Caki2 (cell line): ENCODE results near the gene SUFU. TPM values are rescaled to one million over a fixed set of nuclear protein-coding genes. Genes with fewer than 3 reads are reported as not detected.
A peak's percentile ranks its signal among the peaks of the same experiment; 100 is the strongest.
"Not testable (repeated sequence)": the region's sequence is repeated elsewhere in the genome, so short reads cannot be mapped to it uniquely, and the experiment has no call there.

ENCODE experiments used
- DNase-seq: peaks from one replicate; pipeline ENCODE4 v3.0.0-alpha.2; 2015; ENCODE audit warnings: low read depth
- in situ Hi-C: cut with HindIII; loops from 2 replicates; pipeline ENCODE4 v1.10.0; 2016; ENCODE audit warnings: low sequenced_read_pairs, low pct_unique_long_range_greater_than_20kb, mixed read lengths
- total RNA-seq: library from RNA; depleted of rRNA; stranded (reverse); fragments of >200 nt; shearing (Covaris generic); gene quantifications from 2 replicates; pipeline ENCODE4 v1.2.3, GENCODE V29; 2014; ENCODE audit warnings: low replicate concordance

SUFU gene
- total RNA-seq, 1 experiment from 2014 or later, result 2.9 TPM

DNA sequence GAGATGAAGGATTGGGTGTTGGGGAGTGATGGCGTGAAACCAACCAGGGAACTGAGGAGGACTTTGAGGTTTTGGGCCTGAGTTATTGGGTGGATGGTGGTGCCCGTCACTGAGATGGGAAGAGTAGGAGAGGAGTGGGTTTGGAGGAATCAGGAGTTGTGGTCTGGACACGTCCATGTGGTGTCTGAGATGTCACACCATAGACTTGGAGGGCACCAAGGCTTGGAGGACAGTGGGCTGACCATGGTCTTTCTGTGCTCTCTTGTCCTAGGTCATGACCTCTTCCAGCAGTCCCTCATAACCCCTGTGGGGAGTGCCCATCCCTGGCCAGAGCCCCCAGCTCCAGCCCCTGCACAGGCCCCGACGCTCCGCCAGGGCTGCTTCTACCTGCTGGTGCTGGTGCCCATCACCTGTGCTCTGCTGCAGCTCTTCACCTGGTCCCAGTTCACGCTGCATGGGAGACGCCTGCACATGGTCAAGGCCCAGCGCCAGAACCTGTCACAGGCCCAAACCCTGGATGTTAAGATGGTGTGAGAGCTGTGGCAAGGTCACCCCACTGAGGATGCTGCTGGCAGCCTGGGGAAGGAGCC, 28.2 kb upstream of the SUFU start:
- in situ Hi-C loops, result no loop called here
- no peak for DNase-seq

DNA sequence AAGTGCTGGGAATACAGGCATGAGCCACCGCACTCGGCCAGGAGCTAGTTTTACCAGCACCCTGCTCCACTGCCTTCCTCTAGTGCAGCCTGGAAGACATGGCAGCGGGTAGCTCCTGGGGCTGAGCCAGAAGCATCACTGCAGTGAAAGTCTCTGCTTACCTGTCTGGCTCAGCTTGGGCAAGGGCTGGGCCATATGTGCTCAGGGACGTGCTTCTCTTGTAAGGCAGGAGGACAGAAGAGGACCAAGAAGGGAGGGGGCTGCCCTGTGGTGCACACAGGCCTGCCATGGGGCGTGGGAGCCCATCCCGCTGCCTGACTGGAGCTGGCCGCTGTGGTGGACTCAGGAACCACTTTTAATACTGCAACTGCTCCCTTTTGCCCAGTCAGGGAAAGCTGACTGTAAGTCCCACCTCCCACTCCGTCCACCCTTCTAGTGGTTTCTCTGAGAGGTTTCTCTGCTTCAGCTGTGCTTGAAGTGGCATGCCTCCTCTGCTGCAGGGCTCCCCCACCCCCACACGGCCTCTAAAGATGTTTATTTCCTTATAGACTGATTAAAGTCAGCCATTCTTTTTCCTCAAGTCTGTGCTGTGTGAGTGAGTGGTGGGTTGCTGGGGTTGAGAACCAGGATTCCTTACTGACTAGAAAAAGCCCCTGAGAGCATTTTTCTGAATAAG, 27.2 kb upstream of the SUFU start:
- DNase-seq, result no peak
- in situ Hi-C loops, result no loop called here

- in situ Hi-C loops, result no loop called here
- DNase-seq, result no peak
Observed at GRCh38 chr10:102479651-102480050, 24.1 kb upstream of the SUFU start.

DNA sequence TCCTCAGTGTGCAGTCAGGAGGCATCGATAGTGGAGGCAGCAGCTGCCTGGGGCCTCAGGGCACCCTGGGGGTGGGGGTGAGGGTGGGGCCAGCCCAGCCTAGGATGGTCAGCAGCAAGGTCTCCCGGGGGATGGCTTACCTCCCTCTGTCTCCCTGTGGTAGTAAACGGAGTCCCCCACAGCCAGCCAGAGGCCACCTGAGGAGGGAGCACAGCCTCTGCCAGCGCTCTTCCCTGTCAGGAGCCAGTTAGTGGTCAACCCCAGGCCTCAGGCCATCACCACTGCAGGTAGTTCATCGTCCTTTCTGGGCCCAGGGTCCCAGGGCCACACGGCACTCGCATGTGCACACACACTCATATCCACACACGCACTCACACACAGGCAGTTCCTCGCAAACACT, 23.4 kb upstream of the SUFU start:
- no peak for DNase-seq
- in situ Hi-C loops, result no loop called here

- DNase-seq, result no peak
- in situ Hi-C loops, result no loop called here
Observed at GRCh38 chr10:102484021-102484420, 19.8 kb upstream of the SUFU start.

- in situ Hi-C loops, result no loop called here
- no peak for DNase-seq
Observed at GRCh38 chr10:102485093-102485784, 18.5 kb upstream of the SUFU start.

DNA sequence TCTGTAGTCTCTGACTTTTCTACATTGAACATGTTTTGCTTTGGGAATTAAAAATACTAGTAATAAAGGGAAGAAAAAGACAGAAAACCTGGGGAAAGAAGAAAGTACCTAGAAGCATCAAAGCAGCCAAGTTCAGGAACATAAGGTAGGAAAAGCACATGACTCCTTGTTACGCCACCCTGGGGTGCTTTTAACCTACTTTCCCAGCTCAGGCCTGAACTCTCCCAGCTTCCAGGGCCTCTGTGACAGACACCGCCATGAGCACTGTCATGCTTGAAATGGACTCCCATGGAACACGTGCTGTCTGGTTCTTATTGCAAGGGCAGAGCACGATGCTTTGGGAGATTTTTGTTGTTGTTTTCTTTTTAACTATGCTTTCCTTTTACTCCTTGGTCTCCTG, 12.6 kb upstream of the SUFU start:
- DNase-seq, result no peak
- in situ Hi-C loops, result no loop called here

DNA sequence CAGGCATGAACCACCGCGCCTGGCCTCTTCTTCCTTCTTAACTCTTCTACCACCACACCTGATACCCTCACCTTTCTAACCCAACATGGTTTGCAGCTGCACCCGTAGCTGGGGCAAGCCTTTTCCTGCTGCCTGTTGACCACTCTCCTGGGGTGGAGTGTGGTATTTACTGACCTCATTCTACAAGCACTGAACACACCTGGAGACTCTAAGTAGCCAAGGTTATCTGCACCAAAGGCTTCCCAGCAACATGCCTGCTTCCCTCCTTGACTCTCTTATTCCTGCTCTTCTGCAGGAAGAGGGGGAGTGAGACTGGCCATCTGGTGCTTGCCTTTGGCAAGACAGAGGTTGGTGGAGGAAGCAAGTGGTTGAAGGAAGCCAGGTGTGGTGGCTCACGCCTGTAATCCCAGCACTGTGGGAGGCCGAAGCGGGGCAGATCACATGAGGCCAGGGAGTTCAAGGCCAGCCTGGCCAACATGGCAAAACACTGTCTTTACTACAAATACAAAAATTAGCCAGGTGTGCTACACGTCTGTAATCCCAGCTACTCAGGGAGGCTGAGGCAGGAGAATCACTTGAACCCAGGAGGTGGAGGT, 11.3 kb upstream of the SUFU start:
- in situ Hi-C loops, result no loop called here
- DNase-seq, result no peak

DNA sequence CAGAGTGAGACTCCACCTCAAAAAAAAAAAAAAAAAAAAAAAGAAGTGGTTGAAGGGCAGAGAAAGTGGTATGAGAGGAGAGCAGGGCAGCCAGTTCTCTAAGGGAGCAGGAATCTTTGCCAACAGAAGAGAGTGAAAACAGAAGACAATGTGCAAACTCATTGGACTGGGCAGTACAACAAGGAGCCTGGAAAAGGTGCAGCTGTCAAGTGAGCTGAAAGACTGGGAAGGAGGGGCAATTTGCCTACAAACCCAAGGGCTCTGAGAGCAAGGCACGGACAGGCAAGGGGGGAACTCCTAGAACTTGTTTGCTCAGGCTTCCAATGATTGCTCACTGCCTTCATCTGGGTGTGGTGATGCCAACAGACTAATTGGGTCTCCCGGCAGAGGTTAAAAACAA, 10.8 kb upstream of the SUFU start:
- DNase-seq, result no peak
- in situ Hi-C loops, result no loop called here

- in situ Hi-C loops, result no loop called here
- no peak for DNase-seq
Observed at GRCh38 chr10:102493771-102494170, 10.0 kb upstream of the SUFU start.

DNA sequence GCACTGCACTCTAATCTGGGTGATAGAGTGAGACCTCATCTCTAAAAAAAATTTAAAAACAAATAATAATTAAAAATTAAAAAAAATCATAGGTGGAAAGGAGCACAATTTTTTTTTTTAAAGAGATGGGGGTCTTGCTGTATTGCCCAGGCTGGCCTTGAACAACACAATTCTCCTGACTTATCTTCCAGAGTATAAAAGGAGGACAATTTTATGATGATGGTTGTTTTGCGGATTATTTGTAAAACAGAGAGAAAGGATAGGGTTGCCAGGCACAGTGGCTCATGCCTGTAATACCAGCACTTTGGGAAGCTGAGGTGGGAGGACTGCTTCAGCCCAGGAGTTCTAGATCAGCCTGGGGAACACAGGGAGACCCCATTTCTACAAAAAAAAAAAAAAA, 6.2 kb upstream of the SUFU start:
- no peak for DNase-seq
- in situ Hi-C loops, result no loop called here

GRCh38 chr10:102499356-102499755, 4.4 kb upstream of the SUFU start:
- DNase-seq, result no peak
- in situ Hi-C loops, result no loop called here

DNA sequence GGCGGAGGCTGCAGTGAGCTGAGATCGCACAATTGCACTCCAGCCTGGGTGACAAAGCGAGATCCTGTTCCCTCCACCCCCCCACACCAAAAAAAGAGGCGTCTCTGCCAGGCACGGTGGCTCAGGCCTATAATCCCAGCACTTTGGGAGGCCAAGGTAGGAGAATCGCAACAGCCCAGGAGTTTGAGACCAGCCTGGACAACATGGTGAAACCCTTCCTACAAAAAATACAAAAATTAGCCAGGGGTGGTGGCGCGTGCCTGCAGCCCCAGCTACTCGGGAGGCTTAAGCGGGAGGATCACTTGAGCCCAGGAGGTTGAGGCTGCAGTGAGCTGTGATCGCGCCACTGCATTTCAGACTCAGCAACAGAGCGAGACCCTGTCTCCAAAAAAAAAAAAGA, 3.1 kb upstream of the SUFU start:
- not testable (repeated sequence) for DNase-seq
- in situ Hi-C loops, result loop anchor here (10.0 kb wide), 2 partner anchors 74 to 326 kb away; no protein-coding TSS in a partner anchor

DNA sequence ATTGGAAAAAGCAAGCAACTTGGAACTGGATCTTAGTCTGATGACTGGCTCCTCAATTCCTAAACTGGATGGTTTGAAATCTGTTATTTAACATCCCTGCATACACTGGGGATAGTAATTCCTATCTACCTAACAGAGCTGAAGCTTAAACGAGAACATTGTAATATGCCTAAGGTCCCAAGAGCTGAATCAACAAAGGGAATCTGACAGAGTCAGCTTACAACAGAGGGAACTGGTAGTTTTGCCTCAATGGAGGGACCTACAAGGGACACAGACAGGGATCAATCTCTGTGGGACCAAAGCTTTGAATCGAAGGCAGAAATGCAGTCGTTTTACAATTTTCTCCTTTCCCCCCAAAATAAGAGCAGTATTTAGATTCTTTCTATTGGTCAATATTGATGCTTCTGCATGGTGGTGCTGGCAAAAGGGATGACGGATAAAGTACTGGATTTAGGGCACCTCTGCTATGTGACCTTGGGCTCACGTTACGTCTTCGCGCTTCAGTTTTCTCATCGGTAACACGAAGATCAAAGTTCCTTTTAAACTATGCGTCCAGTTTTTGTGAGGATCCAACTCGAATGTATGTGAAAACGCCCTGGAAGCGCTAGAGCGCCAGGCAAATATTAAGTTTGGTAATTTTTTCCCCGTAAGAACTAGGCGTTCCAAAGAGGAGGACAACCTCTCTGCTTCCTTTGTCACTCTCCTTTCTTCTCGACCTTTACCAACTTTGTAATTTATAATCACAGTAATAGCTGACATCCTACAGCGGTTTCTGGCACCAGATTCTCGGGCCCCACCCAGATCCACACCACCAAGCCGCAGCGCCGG, 2.4 kb upstream of the SUFU start:
- DNase-seq, result no peak

DNA sequence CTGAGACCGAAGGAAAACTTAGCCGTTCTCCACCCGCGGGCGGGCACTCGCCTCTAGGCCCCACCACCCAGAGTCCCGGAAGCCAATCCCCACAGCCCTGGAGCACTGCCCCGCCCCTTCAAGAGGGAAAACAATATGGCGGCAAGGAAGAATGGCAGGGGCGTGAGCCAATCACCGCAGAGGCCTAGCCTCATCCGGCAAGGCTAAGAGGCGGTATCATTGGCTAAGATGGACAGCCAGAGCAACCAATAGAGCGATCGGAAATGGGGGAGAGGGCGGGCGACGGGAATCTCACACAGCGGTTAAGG, 1.8 kb upstream of the SUFU start:
- DNase-seq, result peak; percentile 98
- in situ Hi-C loops, result loop anchor here (10.0 kb wide), 2 partner anchors 73 to 327 kb away; no protein-coding TSS in a partner anchor

More for the DNA sequence above, 2.4 kb upstream of the SUFU start:
- in situ Hi-C loops, result loop anchor here (10.0 kb wide), 2 partner anchors 73 to 327 kb away; no protein-coding TSS in a partner anchor

- in situ Hi-C loops, result loop anchor here (10.0 kb wide), 2 partner anchors 72 to 328 kb away; no protein-coding TSS in a partner anchor
Observed at GRCh38 chr10:102502337-102503151, 1.2 kb upstream of the SUFU start, which contains the start of gene ACTR1A. Gene ACTR1A (minus strand): TSS chr10:102502712. CDS start chr10:102502647, 65 bp downstream.

DNA sequence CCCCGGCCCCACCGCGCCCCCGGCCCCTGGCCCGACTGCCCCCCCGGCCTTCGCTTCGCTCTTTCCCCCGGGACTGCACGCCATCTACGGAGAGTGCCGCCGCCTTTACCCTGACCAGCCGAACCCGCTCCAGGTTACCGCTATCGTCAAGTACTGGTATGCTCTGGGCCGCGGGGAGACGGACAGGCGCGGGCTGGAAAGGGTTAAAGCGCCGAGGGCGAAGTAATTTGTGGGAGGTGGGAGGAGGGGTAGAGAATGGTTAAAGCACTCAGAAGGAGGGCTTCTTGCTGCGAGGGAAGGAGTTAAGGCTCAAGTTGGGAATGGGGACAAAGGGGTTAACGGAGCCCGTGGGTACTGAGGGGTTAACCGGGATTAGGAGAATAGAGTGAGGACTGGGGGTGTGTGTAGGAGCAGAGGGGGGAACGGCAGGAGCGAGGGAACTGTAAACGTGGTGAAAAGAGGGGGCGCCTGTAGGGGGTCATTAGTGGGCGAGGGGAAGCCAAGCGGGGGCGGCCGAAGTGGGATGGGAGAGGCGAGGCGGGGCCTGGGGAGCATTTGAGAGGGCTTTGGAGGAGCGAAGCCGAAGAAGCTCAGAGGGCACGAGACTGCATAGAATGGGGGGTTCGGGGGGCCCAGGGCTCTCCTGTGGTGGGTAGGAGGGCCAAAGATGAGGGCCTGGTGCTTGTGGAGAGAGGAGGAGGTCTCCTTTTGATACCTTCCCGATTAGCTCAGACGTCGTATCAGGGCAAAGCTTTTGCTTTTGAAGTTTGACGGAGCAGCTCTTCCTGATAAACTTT, 605 bp downstream of the SUFU start:
- DNase-seq, result no peak

More at GRCh38 chr10:102502337-102503151, 1.2 kb upstream of the SUFU start, which contains the start of gene ACTR1A:
- peak; percentile 98 for DNase-seq

More for the DNA sequence above, 605 bp downstream of the SUFU start:
- in situ Hi-C loops, result loop anchor here (10.0 kb wide), 2 partner anchors 70 to 330 kb away; no protein-coding TSS in a partner anchor
